ENCODE data around the gene LCN6.

Gene LCN6

GRCh38 chr9:136748666-136749611, 614 bp upstream of the LCN6 start:
- Mint-ChIP-seq H3K4me1 (ENCODE audit: low read depth) (peaks cover 15% of the 10 kb centered on the region), H3K9me3 (peaks cover 19% of the 10 kb centered on the region), H3K36me3 (ENCODE audit: low read depth) (no peaks in the 10 kb centered on the region), H3K27me3 (peaks cover 56% of the 10 kb centered on the region), H3K27ac (no peak overlapping the region), H3K4me3 (no peak overlapping the region)
- intact Hi-C loops (cut with micrococcal nuclease): no loop called here

- Mint-ChIP-seq H3K36me3 (ENCODE audit: low read depth) (no peaks in the 10 kb centered on the region), H3K9me3 (peaks cover 13% of the 10 kb centered on the region), H3K27ac (no peak overlapping the region), H3K27me3 (peaks cover 67% of the 10 kb centered on the region), H3K4me1 (ENCODE audit: low read depth) (peaks cover 15% of the 10 kb centered on the region), H3K4me3 (no peak overlapping the region)
- intact Hi-C loops (cut with micrococcal nuclease): no loop called here
These were observed 914 bp downstream of the LCN6 start for GRCh38 chr9:136747161-136748060.

GRCh38 chr9:136746621-136747020, 1.7 kb downstream of the LCN6 start:
- H3K9me3 Mint-ChIP-seq: peaks cover 5% of the 10 kb centered on the region
- intact Hi-C loops (cut with micrococcal nuclease): no loop called here
- H3K4me3 Mint-ChIP-seq: no peak overlapping the region
- H3K4me1 Mint-ChIP-seq (ENCODE audit: low read depth): peaks cover 22% of the 10 kb centered on the region
- no peaks in the 10 kb centered on the region for H3K36me3 Mint-ChIP-seq (ENCODE audit: low read depth)
- H3K27ac Mint-ChIP-seq: no peak overlapping the region
- peaks cover 70% of the 10 kb centered on the region for H3K27me3 Mint-ChIP-seq

GRCh38 chr9:136746155-136746490, 2.2 kb downstream of the LCN6 start:
- H3K36me3 Mint-ChIP-seq (ENCODE audit: low read depth): no peaks in the 10 kb centered on the region
- H3K9me3 Mint-ChIP-seq: no peaks in the 10 kb centered on the region
- peaks cover 75% of the 10 kb centered on the region for H3K27me3 Mint-ChIP-seq
- H3K27ac Mint-ChIP-seq: no peak overlapping the region
- intact Hi-C loops (cut with micrococcal nuclease): no loop called here
- peaks cover 26% of the 10 kb centered on the region for H3K4me1 Mint-ChIP-seq (ENCODE audit: low read depth)
- H3K4me3 Mint-ChIP-seq: no peak overlapping the region

GRCh38 chr9:136745389-136746154, 2.8 kb downstream of the LCN6 start:
- Mint-ChIP-seq H3K36me3 (ENCODE audit: low read depth) (no peaks in the 10 kb centered on the region), H3K4me1 (ENCODE audit: low read depth) (peaks cover 26% of the 10 kb centered on the region), H3K27me3 (peaks cover 77% of the 10 kb centered on the region), H3K27ac (no peak overlapping the region), H3K4me3 (no peak overlapping the region), H3K9me3 (no peaks in the 10 kb centered on the region)
- intact Hi-C loops (cut with micrococcal nuclease): no loop called here

- intact Hi-C loops (cut with micrococcal nuclease): no loop called here
- no peak overlapping the region for H3K27ac Mint-ChIP-seq
- H3K27me3 Mint-ChIP-seq: peaks cover 80% of the 10 kb centered on the region
- no peak overlapping the region for H3K4me3 Mint-ChIP-seq
- no peaks in the 10 kb centered on the region for H3K36me3 Mint-ChIP-seq (ENCODE audit: low read depth)
- no peaks in the 10 kb centered on the region for H3K9me3 Mint-ChIP-seq
- H3K4me1 Mint-ChIP-seq (ENCODE audit: low read depth): peaks cover 20% of the 10 kb centered on the region
These were observed 3.6 kb downstream of the LCN6 start for GRCh38 chr9:136744773-136745172.

- Mint-ChIP-seq H3K27ac (no peak overlapping the region), H3K9me3 (no peaks in the 10 kb centered on the region), H3K4me1 (ENCODE audit: low read depth) (peaks cover 15% of the 10 kb centered on the region), H3K27me3 (peaks cover 77% of the 10 kb centered on the region), H3K36me3 (ENCODE audit: low read depth) (no peaks in the 10 kb centered on the region), H3K4me3 (no peak overlapping the region)
- intact Hi-C loops (cut with micrococcal nuclease): no loop called here
These were observed 4.6 kb downstream of the LCN6 start for GRCh38 chr9:136743639-136744211.

GRCh38 chr9:136742591-136743391, 5.5 kb downstream of the LCN6 start, which contains the start of gene LCN10:
Gene LCN10, minus strand, starts transcription at chr9:136742940. Its CDS starts 37 bp downstream, at chr9:136742903.
- H3K27ac Mint-ChIP-seq: no peak within 1 kb of the TSS

GRCh38 chr9:136741883-136742571, 6.3 kb downstream of the LCN6 start:
- intact Hi-C loops (cut with micrococcal nuclease): no loop called here

More at GRCh38 chr9:136742591-136743391, 5.5 kb downstream of the LCN6 start, which contains the start of gene LCN10:
- no peaks in the 10 kb centered on the region for H3K36me3 Mint-ChIP-seq (ENCODE audit: low read depth)
- H3K4me3 Mint-ChIP-seq: no peak within 1 kb of the TSS
- intact Hi-C loops (cut with micrococcal nuclease): no loop called here
- peaks cover 75% of the 10 kb centered on the region for H3K27me3 Mint-ChIP-seq
- H3K4me1 Mint-ChIP-seq (ENCODE audit: low read depth): peaks cover 11% of the 10 kb centered on the region
- H3K9me3 Mint-ChIP-seq: no peaks in the 10 kb centered on the region

GRCh38 chr9:136740971-136741882, 7.1 kb downstream of the LCN6 start:
- peaks cover 65% of the 10 kb centered on the region for H3K27me3 Mint-ChIP-seq
- intact Hi-C loops (cut with micrococcal nuclease): no loop called here
- no peaks in the 10 kb centered on the region for H3K36me3 Mint-ChIP-seq (ENCODE audit: low read depth)
- H3K4me1 Mint-ChIP-seq (ENCODE audit: low read depth): peaks cover 11% of the 10 kb centered on the region
- no peak overlapping the region for H3K27ac Mint-ChIP-seq
- H3K4me3 Mint-ChIP-seq: no peak overlapping the region
- H3K9me3 Mint-ChIP-seq: no peaks in the 10 kb centered on the region

More at GRCh38 chr9:136741883-136742571, 6.3 kb downstream of the LCN6 start:
- Mint-ChIP-seq H3K27me3 (peaks cover 70% of the 10 kb centered on the region), H3K36me3 (ENCODE audit: low read depth) (no peaks in the 10 kb centered on the region), H3K4me1 (ENCODE audit: low read depth) (peaks cover 11% of the 10 kb centered on the region), H3K9me3 (no peaks in the 10 kb centered on the region), H3K27ac (no peak overlapping the region), H3K4me3 (no peak overlapping the region)

- no peak overlapping the region for H3K4me3 Mint-ChIP-seq
- H3K36me3 Mint-ChIP-seq (ENCODE audit: low read depth): no peaks in the 10 kb centered on the region
- H3K9me3 Mint-ChIP-seq: no peaks in the 10 kb centered on the region
- no peak overlapping the region for H3K27ac Mint-ChIP-seq
- peaks cover 11% of the 10 kb centered on the region for H3K4me1 Mint-ChIP-seq (ENCODE audit: low read depth)
- intact Hi-C loops (cut with micrococcal nuclease): no loop called here
- H3K27me3 Mint-ChIP-seq: peaks cover 59% of the 10 kb centered on the region
These were observed 7.8 kb downstream of the LCN6 start for GRCh38 chr9:136740491-136740890.

Measured in dendritic cell treated with granulocyte-macrophage colony-stimulating factor and Interleukin-4, amounts not matched to agents 40 ng/mL and 50 ng/mL, for 4 days (primary cell).